Aorta (tissue), 5 donors: ENCODE measurements around the gene ALAS1. TPM values are rescaled to one million over a fixed set of nuclear protein-coding genes. Genes with fewer than 3 reads are reported as not detected.
"Not testable (repeated sequence)": the region's sequence is repeated elsewhere in the genome, so short reads cannot be mapped to it uniquely, and the experiment has no call there.

ENCODE experiments used
- ATAC-seq: fragments of 200-7000 bp; cut with Tn5 transposase; one replicate; pipeline ENCODE4 v1.9.1; 2022; ENCODE audit warnings: moderate library complexity; ENCODE audit not compliant: low FRiP score
- DNase-seq, 2 donors: peaks; one replicate each; pipeline ENCODE4 v3.0.0-alpha.2; 2020
- H3K27ac ChIP-seq, 2 donors: one replicate each; pipeline ENCODE4 v1.5.1; 2013; ENCODE audit warnings: low read length in 2 of 2, mild to moderate bottlenecking in 2 of 2, moderate library complexity in 2 of 2, control low read depth in 1 of 2, inconsistent platforms in 1 of 2, low read depth in 1 of 2
- H3K27me3 ChIP-seq, 2 donors: one replicate each; pipeline ENCODE4 v1.6.1; 2013; ENCODE audit warnings: control low read depth in 1 of 2, low read length in 1 of 2, mild to moderate bottlenecking in 1 of 2, moderate library complexity in 1 of 2; ENCODE audit not compliant: insufficient read depth in 2 of 2, control insufficient read depth in 1 of 2
- H3K36me3 ChIP-seq, 2 donors: one replicate each; pipeline ENCODE4 v1.6.1; 2013; ENCODE audit warnings: control low read depth in 1 of 2, low read length in 1 of 2, mild to moderate bottlenecking in 1 of 2; ENCODE audit not compliant: insufficient read depth in 2 of 2, control insufficient read depth in 1 of 2
- H3K4me1 ChIP-seq, 2 donors: one replicate each; pipeline ENCODE4 v1.6.1; 2013; ENCODE audit warnings: low read length in 2 of 2, control low read depth in 1 of 2, mild to moderate bottlenecking in 1 of 2, moderate library complexity in 1 of 2; ENCODE audit not compliant: insufficient read depth in 2 of 2, control insufficient read depth in 1 of 2
- H3K4me3 ChIP-seq, 2 donors: one replicate each; pipeline ENCODE4 v1.5.1; 2013; ENCODE audit warnings: low read length in 2 of 2, control low read depth in 1 of 2, mild to moderate bottlenecking in 1 of 2
- H3K9me3 ChIP-seq: one replicate; pipeline ENCODE4 v1.6.1; 2013; ENCODE audit warnings: mild to moderate bottlenecking, low read length; ENCODE audit not compliant: control insufficient read depth
- WGBS, 2 donors: extraction: QIAGEN DNeasy Blood & Tissue Kit; methylation state at CpG; one replicate each; pipeline ENCODE4 v1.1.7; 2013; 5-methylcytosine and 5-hydroxymethylcytosine counted together
- intact Hi-C, 2 donors: fragments of 100-400 bp; cut with DNase I; formaldehyde crosslinking; loops; one replicate each; pipeline versions ENCODE4 v1.14.2 to v1.15.0; 2022
- polyA plus RNA-seq, 2 donors: library from polyadenylated mRNA; stranded (reverse); fragments of 200-250 nt; gene quantifications; one replicate each; pipeline ENCODE4 v1.2.3, GENCODE V29; 2013
- total RNA-seq, 2 donors: library from RNA; stranded (reverse); fragmentation: NEBNext Ultra II Directional; extraction: Animal tissue kit (Norgen Biotek cat#: 25700); gene quantifications; one replicate each; pipeline ENCODE4 v1.2.1, GENCODE V29; 2021
- donor health status: healthy with polysubstance abuse.
- donor health status: Bipolar disorder and iron deficiency.
- donor health status: DM: no; HTN: no; CAD: no.
- donor health status: DM: no; HTN: no; CAD: no.
- donor health status: DM: yes; HTN: yes; CAD: no.

ALAS1 gene
- total and polyA plus RNA-seq, 4 donors: 14.4 to 34.5 (median 23.4) TPM

- WGBS, 2 donors: 91 to 92% methylated on average over 4 of the region's 4 CpGs
- peak in 1 of 2 donors; percentile 13 for DNase-seq
- H3K4me1 ChIP-seq: no peaks in the 10 kb centered on the region
- H3K27ac ChIP-seq: no peak overlapping the region
- H3K9me3 ChIP-seq: no peaks in the 10 kb centered on the region
- no peak overlapping the region for H3K4me3 ChIP-seq
- no peak for ATAC-seq
- H3K36me3 ChIP-seq: no peaks in the 10 kb centered on the region
- no peaks in the 10 kb centered on the region for H3K27me3 ChIP-seq
- intact Hi-C loops: loop anchor here in 1 of 2 donors (2.0 kb wide), 1 partner anchor 35 kb away; no protein-coding TSS in a partner anchor
These were observed 42.0 kb upstream of the ALAS1 start for GRCh38 chr3:52155912-52156311.

- intact Hi-C loops: no loop called here
- no peak for ATAC-seq
These were observed 38.5 kb upstream of the ALAS1 start for GRCh38 chr3:52159503-52159902.

GRCh38 chr3:52162250-52162872 is 35.6 kb upstream of the ALAS1 start:
- WGBS, 2 donors: 85 to 86% methylated on average over 7 of the region's 7 CpGs
- Histone ChIP-seq H3K9me3 (no peaks in the 10 kb centered on the region), H3K27ac (no peak overlapping the region), H3K36me3 (no peaks in the 10 kb centered on the region), H3K27me3 (no peaks in the 10 kb centered on the region), H3K4me1 (no peaks in the 10 kb centered on the region), H3K4me3 (no peak overlapping the region)
- intact Hi-C loops: no loop called here
- no peak for ATAC-seq
- peak in 1 of 2 donors; percentile 43 for DNase-seq

More at GRCh38 chr3:52159503-52159902, 38.5 kb upstream of the ALAS1 start:
- DNase-seq: no peak
- Histone ChIP-seq H3K36me3 (no peaks in the 10 kb centered on the region), H3K9me3 (no peaks in the 10 kb centered on the region), H3K27ac (no peak overlapping the region), H3K4me3 (no peak overlapping the region), H3K4me1 (no peaks in the 10 kb centered on the region), H3K27me3 (no peaks in the 10 kb centered on the region)
- 9 to 11% methylated on average over 1 of the region's 1 CpG for WGBS, 2 donors

- no peaks in the 10 kb centered on the region for H3K27me3 ChIP-seq
- no peak for ATAC-seq
- H3K9me3 ChIP-seq: no peaks in the 10 kb centered on the region
- no peak overlapping the region for H3K4me3 ChIP-seq
- no peak overlapping the region for H3K27ac ChIP-seq
- no peaks in the 10 kb centered on the region for H3K4me1 ChIP-seq
- 56 to 59% methylated on average over 9 of the region's 9 CpGs for WGBS, 2 donors
- intact Hi-C loops: no loop called here
- no peaks in the 10 kb centered on the region for H3K36me3 ChIP-seq
- peak in 1 of 2 donors; percentile 51 for DNase-seq
These were observed 30.7 kb upstream of the ALAS1 start for GRCh38 chr3:52167240-52167639.

GRCh38 chr3:52170217-52170616 is 27.7 kb upstream of the ALAS1 start:
- intact Hi-C loops, H3K27me3 ChIP-seq, H3K36me3 ChIP-seq, H3K4me3 ChIP-seq, H3K4me1 ChIP-seq, H3K27ac ChIP-seq, H3K9me3 ChIP-seq, ATAC-seq: not testable (repeated sequence)
- peak in 1 of 2 donors; percentile 1 for DNase-seq
- WGBS, 2 donors: 96% methylated on average over 3 of the region's 3 CpGs

GRCh38 chr3:52171514-52172261 is 26.3 kb upstream of the ALAS1 start:
- Histone ChIP-seq H3K27me3 (no peaks in the 10 kb centered on the region), H3K27ac (no peak overlapping the region), H3K9me3 (no peaks in the 10 kb centered on the region), H3K36me3 (no peaks in the 10 kb centered on the region), H3K4me3 (no peak overlapping the region), H3K4me1 (no peaks in the 10 kb centered on the region)
- intact Hi-C loops: no loop called here
- WGBS, 2 donors: 90 to 94% methylated on average over 3 of the region's 3 CpGs
- ATAC-seq: no peak
- DNase-seq: peak in 1 of 2 donors; percentile 42

- H3K27me3 ChIP-seq: no peaks in the 10 kb centered on the region
- no peaks in the 10 kb centered on the region for H3K9me3 ChIP-seq
- ATAC-seq (no peak), DNase-seq (peak in 1 of 2 donors; percentile 51)
- no peak overlapping the region for H3K27ac ChIP-seq
- H3K4me3 ChIP-seq: no peak overlapping the region
- H3K36me3 ChIP-seq: no peaks in the 10 kb centered on the region
- 94 to 95% methylated on average over 5 of the region's 5 CpGs for WGBS, 2 donors
- intact Hi-C loops: no loop called here
- H3K4me1 ChIP-seq: no peaks in the 10 kb centered on the region
These were observed 25.6 kb upstream of the ALAS1 start for GRCh38 chr3:52172262-52172757.

- no peak overlapping the region for H3K4me3 ChIP-seq
- ATAC-seq (no peak), DNase-seq (peak in 1 of 2 donors; percentile 16)
- no peaks in the 10 kb centered on the region for H3K4me1 ChIP-seq
- intact Hi-C loops: no loop called here
- H3K36me3 ChIP-seq: no peaks in the 10 kb centered on the region
- WGBS, 2 donors: 96 to 100% methylated on average over 1 of the region's 1 CpG
- no peak overlapping the region for H3K27ac ChIP-seq
- H3K9me3 ChIP-seq: no peaks in the 10 kb centered on the region
- H3K27me3 ChIP-seq: no peaks in the 10 kb centered on the region
These were observed 24.9 kb upstream of the ALAS1 start for GRCh38 chr3:52173101-52173500.

- no peak for ATAC-seq
- Histone ChIP-seq H3K36me3 (no peaks in the 10 kb centered on the region), H3K4me1 (no peaks in the 10 kb centered on the region), H3K27me3 (no peaks in the 10 kb centered on the region), H3K4me3 (no peak overlapping the region), H3K9me3 (no peaks in the 10 kb centered on the region), H3K27ac (no peak overlapping the region)
- intact Hi-C loops: no loop called here
- DNase-seq: peak in 1 of 2 donors; percentile 43
- WGBS, 2 donors: 93 to 96% methylated on average over 9 of the region's 9 CpGs
These were observed 23.1 kb upstream of the ALAS1 start for GRCh38 chr3:52174896-52175295.
